WTC11 (cell line): ENCODE measurements around the gene PTGFR.

ENCODE experiments used
- ATF6 ChIP-seq: sonication (generic); formaldehyde crosslinking; IDR thresholded peaks from 2 replicates; pipeline ENCODE4 v1.8.1; 2023; ENCODE audit warnings: mild to moderate bottlenecking, missing genetic modification reagents
- CTCF ChIP-seq: fragments of 200-600 bp; IDR thresholded peaks from 2 replicates; pipeline ENCODE4 v1.8.0; 2022; ENCODE audit warnings: antibody characterized with exemption
- FOXJ3 ChIP-seq: sonication (generic); formaldehyde crosslinking; IDR thresholded peaks from 2 replicates; pipeline ENCODE4 v1.9.0; 2021; ENCODE audit warnings: missing genetic modification reagents, mild to moderate bottlenecking, borderline replicate concordance
- MAX ChIP-seq: sonication (generic); formaldehyde crosslinking; IDR thresholded peaks from 2 replicates; pipeline ENCODE4 v1.8.0; 2022; ENCODE audit warnings: mild to moderate bottlenecking, missing genetic modification reagents
- MLX ChIP-seq: sonication (generic); formaldehyde crosslinking; IDR thresholded peaks from 2 replicates; pipeline ENCODE4 v1.8.1; 2023; ENCODE audit warnings: mild to moderate bottlenecking, missing genetic modification reagents, moderate library complexity
- NFYB ChIP-seq: sonication (generic); formaldehyde crosslinking; conservative IDR thresholded peaks from 2 replicates; pipeline ENCODE4 v1.8.0; 2022; ENCODE audit warnings: low read depth, missing genetic modification reagents
- NR2C2 ChIP-seq: sonication (generic); formaldehyde crosslinking; IDR thresholded peaks from 2 replicates; pipeline ENCODE4 v1.8.0; 2022; ENCODE audit warnings: mild to moderate bottlenecking, missing genetic modification reagents
- PREB ChIP-seq: sonication (generic); formaldehyde crosslinking; IDR thresholded peaks from 2 replicates; pipeline ENCODE4 v1.8.1; 2022; ENCODE audit warnings: mild to moderate bottlenecking, missing genetic modification reagents, moderate library complexity, borderline replicate concordance
- PRRX2 ChIP-seq: fragments of 250-450 bp; sonication (Bioruptor Pico); IDR thresholded peaks from 2 replicates; pipeline ENCODE4 v1.8.0; 2021; ENCODE audit warnings: mild to moderate bottlenecking
- SMAD4 ChIP-seq: sonication (generic); formaldehyde crosslinking; IDR thresholded peaks from 2 replicates; pipeline ENCODE4 v1.8.0; 2022; ENCODE audit warnings: mild to moderate bottlenecking, missing genetic modification reagents
- SP1 ChIP-seq: sonication (generic); formaldehyde crosslinking; conservative IDR thresholded peaks from 2 replicates; pipeline ENCODE4 v1.8.1; 2022; ENCODE audit warnings: missing genetic modification reagents
- TP53 ChIP-seq: sonication (generic); formaldehyde crosslinking; IDR thresholded peaks from 2 replicates; pipeline ENCODE4 v1.8.1; 2023; ENCODE audit warnings: mild to moderate bottlenecking, missing genetic modification reagents
- USF1 ChIP-seq: sonication (generic); formaldehyde crosslinking; IDR thresholded peaks from 2 replicates; pipeline ENCODE4 v1.8.0; 2022; ENCODE audit warnings: mild to moderate bottlenecking, missing genetic modification reagents
- USF2 ChIP-seq: sonication (generic); formaldehyde crosslinking; IDR thresholded peaks from 2 replicates; pipeline ENCODE4 v1.8.1; 2023; ENCODE audit warnings: mild to moderate bottlenecking, missing genetic modification reagents, moderate library complexity

- TF ChIP-seq CTCF = no peak
- TF ChIP-seq USF1 (CRISPR knock-in tag) = no peak
- TF ChIP-seq SP1 (CRISPR knock-in tag) = no peak
- no peak for TF ChIP-seq USF2
- no peak for TF ChIP-seq FOXJ3 (CRISPR knock-in tag)
- TF ChIP-seq MLX (CRISPR knock-in tag) = no peak
- no peak for TF ChIP-seq NR2C2 (CRISPR knock-in tag)
- no peak for TF ChIP-seq TP53 (CRISPR knock-in tag)
- no peak for TF ChIP-seq ATF6 (CRISPR knock-in tag)
- no peak for TF ChIP-seq PRRX2 (CRISPR knock-in tag)
- no peak for TF ChIP-seq SMAD4 (CRISPR knock-in tag)
- no peak for TF ChIP-seq NFYB (CRISPR knock-in tag)
- no peak for TF ChIP-seq MAX (CRISPR knock-in tag)
- no peak for TF ChIP-seq PREB (CRISPR knock-in tag)
These were observed 53.3 kb downstream of the PTGFR start for GRCh38 chr1:78543941-78544643.
